Upper lobe of left lung (tissue), 4 donors: ENCODE measurements around the gene TRIM14.

Experiments used
- CTCF ChIP-seq, 6 experiments: fragments of 450-650 bp in 4 of 6; fragments of 200-600 bp in 2 of 6; sonication (generic) in 2 of 6; IDR thresholded peaks; one replicate each; pipeline ENCODE4 v1.5.1; 2016 to 2019; ENCODE audit warnings: antibody characterized with exemption in 6 of 6
- EP300 ChIP-seq, 4 donors: sonication (generic); formaldehyde crosslinking; IDR thresholded peaks; one replicate each; pipeline ENCODE4 v1.5.1; 2017; ENCODE audit warnings: antibody characterized with exemption in 4 of 4, control low read depth in 2 of 4
- POLR2A ChIP-seq, 4 donors: fragments of 450-650 bp; IDR thresholded peaks; one replicate each; pipeline ENCODE4 v1.5.1; 2016 to 2017; ENCODE audit warnings: antibody characterized with exemption in 4 of 4, mild to moderate bottlenecking in 2 of 4
- POLR2AphosphoS5 ChIP-seq, 2 donors: sonication (generic); formaldehyde crosslinking; IDR thresholded peaks; one replicate each; pipeline ENCODE4 v1.5.1; 2017; ENCODE audit warnings: antibody characterized with exemption in 2 of 2

GRCh38 chr9:98146101-98146991 is 27.3 kb upstream of the TRIM14 start:
- no peak for TF ChIP-seq CTCF (IDR thresholded peaks at IDR 0.05)
- TF ChIP-seq POLR2A (IDR thresholded peaks at IDR 0.05), result peak in 1 of 4 donors; percentile 55
- peak; percentile 55 to 69 for TF ChIP-seq POLR2AphosphoS5 (IDR thresholded peaks at IDR 0.05)
- TF ChIP-seq EP300 (IDR thresholded peaks at IDR 0.05), result peak in 1 of 4 donors; percentile 52
